COLO668 (cell line): ENCODE measurements around the gene GPS1.

Experiments
- DNase-seq: peaks from one replicate; lab custom pipeline; 2025; ENCODE audit not compliant: unreplicated experiment; lab: John Stamatoyannopoulos, UW

Gene GPS1

GRCh38 chr17:82041144-82041814 is 10.4 kb upstream of the GPS1 start:
- no peak for DNase-seq

- DNase-seq, result no peak
These were observed 9.0 kb upstream of the GPS1 start for GRCh38 chr17:82042649-82043048.

- no peak for DNase-seq
These were observed 8.2 kb upstream of the GPS1 start for GRCh38 chr17:82043507-82043906.

- DNase-seq, result no peak
These were observed 5.7 kb upstream of the GPS1 start for GRCh38 chr17:82045936-82046484.

GRCh38 chr17:82046903-82047302 is 4.8 kb upstream of the GPS1 start:
- no peak for DNase-seq

GRCh38 chr17:82047379-82047778 is 4.3 kb upstream of the GPS1 start:
- no peak for DNase-seq

- no peak for DNase-seq
These were observed 3.7 kb upstream of the GPS1 start for GRCh38 chr17:82047914-82048570.

- DNase-seq, result no peak
These were observed 3.1 kb upstream of the GPS1 start for GRCh38 chr17:82048571-82048971.

GRCh38 chr17:82049106-82049505 is 2.6 kb upstream of the GPS1 start:
- no peak for DNase-seq

GRCh38 chr17:82049521-82049971 is 2.2 kb upstream of the GPS1 start:
- DNase-seq, result no peak

- DNase-seq, result no peak
These were observed 1.4 kb upstream of the GPS1 start for GRCh38 chr17:82050152-82050760.

GRCh38 chr17:82050761-82051641 is 697 bp upstream of the GPS1 start:
- DNase-seq, result peak; percentile 4

- no peak for DNase-seq
These were observed 951 bp downstream of the GPS1 start for GRCh38 chr17:82052638-82053059.

- DNase-seq, result no peak
These were observed 1.4 kb downstream of the GPS1 start for GRCh38 chr17:82053130-82053529.

GRCh38 chr17:82053556-82054263 is 2.0 kb downstream of the GPS1 start:
- DNase-seq, result no peak

- DNase-seq, result no peak
These were observed 2.8 kb downstream of the GPS1 start for GRCh38 chr17:82054351-82055022.

- no peak for DNase-seq
These were observed 3.6 kb downstream of the GPS1 start for GRCh38 chr17:82055023-82055964.

GRCh38 chr17:82055965-82056728 is 4.4 kb downstream of the GPS1 start:
- no peak for DNase-seq
